Ureter (tissue), 1 donor: ENCODE measurements around the gene CBLN1. TPM values are rescaled to one million over a fixed set of nuclear protein-coding genes. Genes with fewer than 3 reads are reported as not detected.
"Not testable (repeated sequence)": the region's sequence is repeated elsewhere in the genome, so short reads cannot be mapped to it uniquely, and the experiment has no call there.

Experiments
- DNase-seq: peaks from one replicate; pipeline ENCODE4 v3.0.0-alpha.2; 2020; ENCODE audit warnings: low spot score
- total RNA-seq: library from RNA; stranded (reverse); gene quantifications from one replicate; pipeline ENCODE4 v1.2.4, GENCODE V29; 2023
- donor health status: DM: yes; HTN: yes; CAD: no.

Gene CBLN1
- total RNA-seq, 1 donor from 2014 or later = 0.26 TPM

- no peak for DNase-seq
Observed at GRCh38 chr16:49277766-49278566, 3.7 kb downstream of the CBLN1 start.

GRCh38 chr16:49277386-49277742 is 4.3 kb downstream of the CBLN1 start:
- no peak for DNase-seq

GRCh38 chr16:49276646-49277385 is 4.8 kb downstream of the CBLN1 start:
- DNase-seq = no peak

GRCh38 chr16:49275870-49276269 is 5.8 kb downstream of the CBLN1 start:
- no peak for DNase-seq

GRCh38 chr16:49275050-49275730 is 6.4 kb downstream of the CBLN1 start:
- DNase-seq = no peak

- DNase-seq = no peak
Observed at GRCh38 chr16:49274591-49274990, 7.0 kb downstream of the CBLN1 start.

- no peak for DNase-seq
Observed at GRCh38 chr16:49273771-49274170, 7.9 kb downstream of the CBLN1 start.

GRCh38 chr16:49271363-49271762 is 10.3 kb downstream of the CBLN1 start:
- no peak for DNase-seq

- DNase-seq = no peak
Observed at GRCh38 chr16:49269201-49269600, 12.4 kb downstream of the CBLN1 start.

- DNase-seq = no peak
Observed at GRCh38 chr16:49268667-49269066, 13.0 kb downstream of the CBLN1 start.

GRCh38 chr16:49262501-49262900 is 19.1 kb downstream of the CBLN1 start:
- DNase-seq = no peak

- DNase-seq = no peak
Observed at GRCh38 chr16:49261930-49262329, 19.7 kb downstream of the CBLN1 start.

- no peak for DNase-seq
Observed at GRCh38 chr16:49260956-49261530, 20.6 kb downstream of the CBLN1 start.

- no peak for DNase-seq
Observed at GRCh38 chr16:49260253-49260652, 21.4 kb downstream of the CBLN1 start.

GRCh38 chr16:49259330-49259729 is 22.3 kb downstream of the CBLN1 start:
- no peak for DNase-seq

- DNase-seq = no peak
Observed at GRCh38 chr16:49250689-49251088, 30.9 kb downstream of the CBLN1 start.

GRCh38 chr16:49248227-49248626 is 33.4 kb downstream of the CBLN1 start:
- DNase-seq = no peak

GRCh38 chr16:49236216-49236615 is 45.4 kb downstream of the CBLN1 start:
- no peak for DNase-seq

GRCh38 chr16:49228335-49228734 is 53.3 kb downstream of the CBLN1 start:
- not testable (repeated sequence) for DNase-seq
